WTC11 (cell line): ENCODE measurements around the gene FXYD7.

Experiments used
- FOXJ3 ChIP-seq: sonication (generic); formaldehyde crosslinking; IDR thresholded peaks from 2 replicates; pipeline ENCODE4 v1.9.0; 2021; ENCODE audit warnings: missing genetic modification reagents, mild to moderate bottlenecking, borderline replicate concordance
- JUN ChIP-seq: sonication (generic); formaldehyde crosslinking; IDR thresholded peaks from 2 replicates; pipeline ENCODE4 v1.8.0; 2023; ENCODE audit warnings: mild to moderate bottlenecking, missing genetic modification reagents
- MYBL2 ChIP-seq: sonication (generic); formaldehyde crosslinking; IDR thresholded peaks from 2 replicates; pipeline ENCODE4 v1.8.1; 2023; ENCODE audit warnings: mild to moderate bottlenecking, moderate library complexity, missing genetic modification reagents
- NR1H2 ChIP-seq: sonication (generic); formaldehyde crosslinking; IDR thresholded peaks from 2 replicates; pipeline ENCODE4 v1.9.0; 2021; ENCODE audit warnings: mild to moderate bottlenecking, moderate library complexity, missing genetic modification reagents
- NR3C1 ChIP-seq: sonication (generic); formaldehyde crosslinking; conservative IDR thresholded peaks from 2 replicates; pipeline ENCODE4 v1.8.1; 2023; ENCODE audit warnings: low read depth, mild to moderate bottlenecking, missing genetic modification reagents
- SP1 ChIP-seq: sonication (generic); formaldehyde crosslinking; conservative IDR thresholded peaks from 2 replicates; pipeline ENCODE4 v1.8.1; 2022; ENCODE audit warnings: missing genetic modification reagents
- ZBTB21 ChIP-seq: sonication (generic); formaldehyde crosslinking; IDR thresholded peaks from 2 replicates; pipeline ENCODE4 v1.8.1; 2023; ENCODE audit warnings: mild to moderate bottlenecking, missing genetic modification reagents, borderline replicate concordance
- TF ChIP-seq, protein P1 (sequence below): sonication (generic); formaldehyde crosslinking; IDR thresholded peaks from 2 replicates; pipeline ENCODE4 v1.8.1; 2023; ENCODE audit warnings: mild to moderate bottlenecking, missing genetic modification reagents, moderate library complexity
- TF ChIP-seq, protein P2 (sequence below): sonication (generic); formaldehyde crosslinking; conservative IDR thresholded peaks from 2 replicates; pipeline ENCODE4 v1.8.1; 2022; ENCODE audit warnings: mild to moderate bottlenecking, missing genetic modification reagents
- TF ChIP-seq, protein P3 (sequence below): fragments of 200-600 bp; IDR thresholded peaks from 2 replicates; pipeline ENCODE4 v1.8.0; 2022; ENCODE audit warnings: antibody characterized with exemption
- TF ChIP-seq, protein P4 (sequence below): fragments of 250-450 bp; sonication (Bioruptor Pico); IDR thresholded peaks from 2 replicates; pipeline ENCODE4 v2.1.2; 2022; ENCODE audit warnings: mild to moderate bottlenecking, moderate library complexity
- TF ChIP-seq, protein P5 (sequence below): sonication (generic); formaldehyde crosslinking; IDR thresholded peaks from 2 replicates; pipeline ENCODE4 v1.8.1; 2022; ENCODE audit warnings: mild to moderate bottlenecking, moderate library complexity, missing genetic modification reagents
- TF ChIP-seq, protein P6 (sequence below): sonication (generic); formaldehyde crosslinking; IDR thresholded peaks from 2 replicates; pipeline ENCODE4 v1.8.1; 2023; ENCODE audit warnings: mild to moderate bottlenecking, moderate library complexity, missing genetic modification reagents
- TF ChIP-seq, protein P7 (sequence below): sonication (generic); formaldehyde crosslinking; IDR thresholded peaks from 2 replicates; pipeline ENCODE4 v1.8.1; 2022; ENCODE audit warnings: low read depth, missing genetic modification reagents, borderline replicate concordance

DNA sequence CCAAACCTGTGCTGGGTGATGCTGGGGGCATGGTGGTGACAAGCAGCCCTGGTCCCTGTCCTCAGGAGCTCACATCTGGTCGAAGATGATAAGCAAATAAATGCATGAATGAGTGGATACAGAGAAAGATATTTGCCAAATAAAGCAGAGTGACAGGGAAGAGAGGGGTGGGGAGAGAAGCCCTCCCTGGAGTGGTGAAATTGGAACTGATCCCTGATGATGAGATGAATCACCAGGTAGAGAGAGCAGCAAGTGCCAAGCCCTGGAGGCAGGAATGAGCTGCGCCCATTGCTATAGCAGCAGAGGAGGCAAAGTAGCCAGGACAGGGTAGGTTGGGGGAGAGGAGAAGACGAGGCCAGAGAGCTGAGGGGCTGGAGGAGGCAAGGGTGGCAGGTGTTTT is 25.1 kb downstream of the FXYD7 start:
- TF ChIP-seq, protein P1, sequence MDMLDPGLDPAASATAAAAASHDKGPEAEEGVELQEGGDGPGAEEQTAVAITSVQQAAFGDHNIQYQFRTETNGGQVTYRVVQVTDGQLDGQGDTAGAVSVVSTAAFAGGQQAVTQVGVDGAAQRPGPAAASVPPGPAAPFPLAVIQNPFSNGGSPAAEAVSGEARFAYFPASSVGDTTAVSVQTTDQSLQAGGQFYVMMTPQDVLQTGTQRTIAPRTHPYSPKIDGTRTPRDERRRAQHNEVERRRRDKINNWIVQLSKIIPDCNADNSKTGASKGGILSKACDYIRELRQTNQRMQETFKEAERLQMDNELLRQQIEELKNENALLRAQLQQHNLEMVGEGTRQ (CRISPR knock-in tag), result no peak
- TF ChIP-seq, protein P2, sequence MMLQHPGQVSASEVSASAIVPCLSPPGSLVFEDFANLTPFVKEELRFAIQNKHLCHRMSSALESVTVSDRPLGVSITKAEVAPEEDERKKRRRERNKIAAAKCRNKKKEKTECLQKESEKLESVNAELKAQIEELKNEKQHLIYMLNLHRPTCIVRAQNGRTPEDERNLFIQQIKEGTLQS (CRISPR knock-in tag), result no peak
- TF ChIP-seq, protein P3, sequence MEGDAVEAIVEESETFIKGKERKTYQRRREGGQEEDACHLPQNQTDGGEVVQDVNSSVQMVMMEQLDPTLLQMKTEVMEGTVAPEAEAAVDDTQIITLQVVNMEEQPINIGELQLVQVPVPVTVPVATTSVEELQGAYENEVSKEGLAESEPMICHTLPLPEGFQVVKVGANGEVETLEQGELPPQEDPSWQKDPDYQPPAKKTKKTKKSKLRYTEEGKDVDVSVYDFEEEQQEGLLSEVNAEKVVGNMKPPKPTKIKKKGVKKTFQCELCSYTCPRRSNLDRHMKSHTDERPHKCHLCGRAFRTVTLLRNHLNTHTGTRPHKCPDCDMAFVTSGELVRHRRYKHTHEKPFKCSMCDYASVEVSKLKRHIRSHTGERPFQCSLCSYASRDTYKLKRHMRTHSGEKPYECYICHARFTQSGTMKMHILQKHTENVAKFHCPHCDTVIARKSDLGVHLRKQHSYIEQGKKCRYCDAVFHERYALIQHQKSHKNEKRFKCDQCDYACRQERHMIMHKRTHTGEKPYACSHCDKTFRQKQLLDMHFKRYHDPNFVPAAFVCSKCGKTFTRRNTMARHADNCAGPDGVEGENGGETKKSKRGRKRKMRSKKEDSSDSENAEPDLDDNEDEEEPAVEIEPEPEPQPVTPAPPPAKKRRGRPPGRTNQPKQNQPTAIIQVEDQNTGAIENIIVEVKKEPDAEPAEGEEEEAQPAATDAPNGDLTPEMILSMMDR, result no peak
- TF ChIP-seq SP1, result no peak
- TF ChIP-seq, protein P4, sequence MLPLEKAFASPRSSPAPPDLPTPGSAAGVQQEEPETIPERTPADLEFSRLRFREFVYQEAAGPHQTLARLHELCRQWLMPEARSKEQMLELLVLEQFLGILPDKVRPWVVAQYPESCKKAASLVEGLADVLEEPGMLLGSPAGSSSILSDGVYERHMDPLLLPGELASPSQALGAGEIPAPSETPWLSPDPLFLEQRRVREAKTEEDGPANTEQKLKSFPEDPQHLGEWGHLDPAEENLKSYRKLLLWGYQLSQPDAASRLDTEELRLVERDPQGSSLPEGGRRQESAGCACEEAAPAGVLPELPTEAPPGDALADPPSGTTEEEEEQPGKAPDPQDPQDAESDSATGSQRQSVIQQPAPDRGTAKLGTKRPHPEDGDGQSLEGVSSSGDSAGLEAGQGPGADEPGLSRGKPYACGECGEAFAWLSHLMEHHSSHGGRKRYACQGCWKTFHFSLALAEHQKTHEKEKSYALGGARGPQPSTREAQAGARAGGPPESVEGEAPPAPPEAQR, result no peak
- TF ChIP-seq FOXJ3 (CRISPR knock-in tag), result no peak
- TF ChIP-seq, protein P5, sequence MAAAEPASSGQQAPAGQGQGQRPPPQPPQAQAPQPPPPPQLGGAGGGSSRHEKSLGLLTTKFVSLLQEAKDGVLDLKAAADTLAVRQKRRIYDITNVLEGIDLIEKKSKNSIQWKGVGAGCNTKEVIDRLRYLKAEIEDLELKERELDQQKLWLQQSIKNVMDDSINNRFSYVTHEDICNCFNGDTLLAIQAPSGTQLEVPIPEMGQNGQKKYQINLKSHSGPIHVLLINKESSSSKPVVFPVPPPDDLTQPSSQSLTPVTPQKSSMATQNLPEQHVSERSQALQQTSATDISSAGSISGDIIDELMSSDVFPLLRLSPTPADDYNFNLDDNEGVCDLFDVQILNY (CRISPR knock-in tag), result no peak
- no peak for TF ChIP-seq MYBL2
- TF ChIP-seq, protein P6, sequence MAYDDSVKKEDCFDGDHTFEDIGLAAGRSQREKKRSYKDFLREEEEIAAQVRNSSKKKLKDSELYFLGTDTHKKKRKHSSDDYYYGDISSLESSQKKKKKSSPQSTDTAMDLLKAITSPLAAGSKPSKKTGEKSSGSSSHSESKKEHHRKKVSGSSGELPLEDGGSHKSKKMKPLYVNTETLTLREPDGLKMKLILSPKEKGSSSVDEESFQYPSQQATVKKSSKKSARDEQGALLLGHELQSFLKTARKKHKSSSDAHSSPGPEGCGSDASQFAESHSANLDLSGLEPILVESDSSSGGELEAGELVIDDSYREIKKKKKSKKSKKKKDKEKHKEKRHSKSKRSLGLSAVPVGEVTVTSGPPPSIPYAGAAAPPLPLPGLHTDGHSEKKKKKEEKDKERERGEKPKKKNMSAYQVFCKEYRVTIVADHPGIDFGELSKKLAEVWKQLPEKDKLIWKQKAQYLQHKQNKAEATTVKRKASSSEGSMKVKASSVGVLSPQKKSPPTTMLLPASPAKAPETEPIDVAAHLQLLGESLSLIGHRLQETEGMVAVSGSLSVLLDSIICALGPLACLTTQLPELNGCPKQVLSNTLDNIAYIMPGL (CRISPR knock-in tag), result no peak
- TF ChIP-seq NR3C1 (CRISPR knock-in tag), result no peak
- TF ChIP-seq, protein P7, sequence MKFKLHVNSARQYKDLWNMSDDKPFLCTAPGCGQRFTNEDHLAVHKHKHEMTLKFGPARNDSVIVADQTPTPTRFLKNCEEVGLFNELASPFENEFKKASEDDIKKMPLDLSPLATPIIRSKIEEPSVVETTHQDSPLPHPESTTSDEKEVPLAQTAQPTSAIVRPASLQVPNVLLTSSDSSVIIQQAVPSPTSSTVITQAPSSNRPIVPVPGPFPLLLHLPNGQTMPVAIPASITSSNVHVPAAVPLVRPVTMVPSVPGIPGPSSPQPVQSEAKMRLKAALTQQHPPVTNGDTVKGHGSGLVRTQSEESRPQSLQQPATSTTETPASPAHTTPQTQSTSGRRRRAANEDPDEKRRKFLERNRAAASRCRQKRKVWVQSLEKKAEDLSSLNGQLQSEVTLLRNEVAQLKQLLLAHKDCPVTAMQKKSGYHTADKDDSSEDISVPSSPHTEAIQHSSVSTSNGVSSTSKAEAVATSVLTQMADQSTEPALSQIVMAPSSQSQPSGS (CRISPR knock-in tag), result no peak
- no peak for TF ChIP-seq NR1H2 (CRISPR knock-in tag)
- TF ChIP-seq ZBTB21 (CRISPR knock-in tag), result no peak
- no peak for TF ChIP-seq JUN (CRISPR knock-in tag)
